ACHN (cell line): ENCODE measurements around the gene GTF2A1L.
"Not testable (repeated sequence)": the region's sequence is repeated elsewhere in the genome, so short reads cannot be mapped to it uniquely, and the experiment has no call there.

Experiments
- DNase-seq: peaks from one replicate; pipeline ENCODE4 v3.0.0-alpha.2; 2015
- in situ Hi-C: cut with HindIII; loops from 2 replicates; pipeline ENCODE4 v1.10.0; 2017; ENCODE audit warnings: low sequenced_read_pairs, low pct_ligation_motif_present, low pct_unique_long_range_greater_than_20kb

GTF2A1L gene

GRCh38 chr2:48601349-48601748, 16.3 kb upstream of the GTF2A1L start:
- DNase-seq = peak; percentile 20
- in situ Hi-C loops = no loop called here

DNA sequence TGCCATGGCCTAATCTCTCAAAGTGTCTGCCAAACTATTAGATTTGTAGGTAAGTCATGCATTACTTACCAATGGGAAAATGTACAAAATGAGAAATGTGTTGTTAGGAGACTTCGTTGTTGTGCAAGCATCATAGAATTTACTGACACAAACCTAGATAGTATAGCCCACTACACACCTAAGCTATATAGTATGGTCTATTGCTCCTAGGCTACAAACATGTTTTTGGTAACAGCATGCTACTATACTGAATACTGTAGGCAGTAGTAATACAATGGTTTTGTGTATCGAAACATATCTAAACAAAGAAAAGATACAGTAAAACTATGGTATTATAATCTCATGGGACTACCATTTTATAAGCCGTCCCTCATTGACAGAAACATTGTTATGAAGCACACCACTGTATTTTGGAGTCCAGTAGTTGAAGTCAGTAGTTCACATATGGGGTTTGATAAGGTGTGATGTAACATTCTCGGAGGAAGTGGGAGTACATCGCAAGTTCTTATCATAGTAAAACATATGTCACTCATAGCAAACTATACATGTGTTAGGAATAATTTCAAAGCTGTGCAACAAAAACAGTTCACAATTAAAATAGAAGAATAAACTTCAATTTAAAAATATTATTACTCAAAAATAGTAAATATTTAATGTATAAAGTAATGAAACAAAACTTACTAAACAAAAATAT, 12.0 kb upstream of the GTF2A1L start:
- DNase-seq = no peak
- in situ Hi-C loops = no loop called here

DNA sequence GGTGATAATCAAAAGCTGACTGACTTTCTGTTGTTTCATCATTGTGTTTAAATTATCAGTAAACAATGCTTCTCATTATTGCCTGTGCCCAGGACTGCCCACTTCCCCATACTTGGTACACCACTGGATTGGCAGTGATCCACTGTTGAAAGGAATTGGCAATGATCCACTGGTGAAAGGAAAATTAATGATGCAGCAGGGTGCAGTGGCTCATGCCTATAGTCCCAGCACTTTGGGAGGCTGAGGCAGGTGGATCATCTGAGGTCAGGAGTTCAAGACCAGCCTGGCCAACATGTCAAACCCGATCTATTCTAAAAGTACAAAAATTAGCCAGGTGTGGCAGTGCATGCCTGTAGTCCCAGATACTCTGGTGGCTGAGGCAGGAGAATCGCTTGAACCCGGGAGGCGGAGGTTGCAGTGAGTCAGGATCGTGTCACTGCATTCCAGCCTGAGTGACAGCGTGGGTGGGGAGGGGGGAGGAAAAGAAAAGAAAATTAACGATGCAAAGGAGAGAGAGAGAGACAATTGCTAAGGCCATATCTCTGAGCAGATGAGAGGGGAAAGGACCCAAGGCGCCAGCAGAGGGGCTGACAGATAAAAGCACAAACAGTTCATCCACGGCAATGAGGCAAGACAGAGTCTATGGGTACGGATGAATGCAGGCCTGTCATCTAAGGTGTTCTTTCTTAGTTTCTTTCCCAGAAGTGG, 10.2 kb upstream of the GTF2A1L start:
- no peak for DNase-seq
- in situ Hi-C loops = no loop called here

- in situ Hi-C loops = no loop called here
These were observed 4.4 kb upstream of the GTF2A1L start for GRCh38 chr2:48613211-48613610.

DNA sequence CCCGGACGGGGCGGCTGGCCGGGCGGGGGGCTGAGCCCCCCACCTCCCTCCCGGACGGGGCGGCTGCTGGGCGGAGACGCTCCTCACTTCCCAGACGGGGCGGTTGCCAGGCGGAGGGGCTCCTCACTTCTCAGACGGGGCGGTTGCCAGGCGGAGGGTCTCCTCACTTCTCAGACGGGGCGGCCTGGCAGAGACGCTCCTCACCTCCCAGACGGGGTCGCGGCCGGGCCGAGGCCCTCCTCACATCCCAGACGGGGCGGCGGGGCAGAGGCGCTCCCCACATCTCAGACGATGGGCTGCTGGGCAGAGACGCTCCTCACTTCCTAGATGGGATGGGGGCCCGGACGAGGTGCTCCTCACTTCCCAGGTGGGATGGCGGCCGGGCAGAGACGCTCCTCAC, 3.1 kb upstream of the GTF2A1L start:
- DNase-seq, in situ Hi-C loops: not testable (repeated sequence)

More at GRCh38 chr2:48613211-48613610, 4.4 kb upstream of the GTF2A1L start:
- no peak for DNase-seq

DNA sequence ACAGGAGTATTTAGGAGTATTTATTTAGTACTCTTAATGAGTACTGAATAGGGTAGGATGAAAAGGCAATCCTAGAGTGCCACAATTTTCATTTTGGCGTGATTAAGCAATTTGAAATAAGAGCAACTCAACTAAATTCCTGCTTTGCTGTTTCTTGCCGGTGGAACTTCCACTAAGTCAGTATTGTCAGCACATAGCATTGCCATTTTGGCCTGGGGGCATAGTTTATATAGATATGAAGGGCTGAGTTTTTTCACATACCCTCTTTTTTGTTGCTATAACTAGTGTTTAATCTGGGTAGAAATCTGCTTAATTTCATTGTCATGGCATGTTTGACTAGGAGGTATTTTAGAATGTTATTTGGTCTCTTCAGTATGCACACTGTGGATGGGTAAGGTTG, 1.9 kb downstream of the GTF2A1L start:
- in situ Hi-C loops = no loop called here
- no peak for DNase-seq

- no peak for DNase-seq
- in situ Hi-C loops = no loop called here
These were observed 2.9 kb downstream of the GTF2A1L start for GRCh38 chr2:48620604-48621003.

GRCh38 chr2:48622691-48623090, 5.0 kb downstream of the GTF2A1L start:
- DNase-seq, in situ Hi-C loops: not testable (repeated sequence)

DNA sequence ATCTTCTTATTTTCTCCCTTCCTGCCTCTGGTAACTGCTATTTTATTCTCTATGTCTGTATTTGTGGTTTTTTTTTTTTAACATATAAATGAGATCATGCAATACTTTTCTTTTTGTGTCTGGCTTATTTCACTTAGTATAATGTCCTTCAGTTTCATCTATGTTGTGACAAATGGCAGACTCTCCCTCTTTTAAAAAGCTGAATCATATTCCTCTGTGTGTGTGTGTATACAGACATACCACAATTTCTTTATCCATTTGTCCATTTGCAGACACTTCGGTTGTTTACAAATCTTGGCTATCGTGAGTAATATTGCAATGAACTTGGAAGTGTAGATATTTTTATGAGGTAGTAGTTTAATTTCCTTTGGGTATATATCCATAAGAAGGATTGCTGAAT, 7.0 kb downstream of the GTF2A1L start:
- no peak for DNase-seq
- in situ Hi-C loops = no loop called here

- DNase-seq = no peak
- in situ Hi-C loops = no loop called here
These were observed 8.4 kb downstream of the GTF2A1L start for GRCh38 chr2:48626047-48626446.

DNA sequence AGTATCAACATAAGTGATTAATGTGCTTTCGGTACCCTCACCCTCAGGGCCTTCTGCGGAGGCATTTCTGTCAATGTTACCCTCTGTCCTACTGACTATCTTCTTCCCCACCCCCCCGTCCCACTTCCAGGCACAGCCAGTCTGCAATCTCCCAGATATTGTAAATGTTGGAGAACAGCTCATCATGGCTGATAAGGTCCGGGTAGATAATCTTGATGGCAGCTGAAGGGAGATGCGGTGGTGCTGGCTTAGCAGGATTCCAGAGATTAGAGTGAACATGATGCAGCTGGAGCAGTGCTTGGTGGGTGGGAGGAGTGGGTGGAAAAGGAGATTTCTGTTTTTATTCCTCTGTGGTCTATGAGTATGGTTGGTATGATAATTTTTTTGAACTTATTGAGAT, 15.5 kb downstream of the GTF2A1L start:
- DNase-seq = no peak

GRCh38 chr2:48635786-48636185, 18.1 kb downstream of the GTF2A1L start:
- no peak for DNase-seq
- in situ Hi-C loops = no loop called here

More for the DNA sequence above, 15.5 kb downstream of the GTF2A1L start:
- in situ Hi-C loops = no loop called here

DNA sequence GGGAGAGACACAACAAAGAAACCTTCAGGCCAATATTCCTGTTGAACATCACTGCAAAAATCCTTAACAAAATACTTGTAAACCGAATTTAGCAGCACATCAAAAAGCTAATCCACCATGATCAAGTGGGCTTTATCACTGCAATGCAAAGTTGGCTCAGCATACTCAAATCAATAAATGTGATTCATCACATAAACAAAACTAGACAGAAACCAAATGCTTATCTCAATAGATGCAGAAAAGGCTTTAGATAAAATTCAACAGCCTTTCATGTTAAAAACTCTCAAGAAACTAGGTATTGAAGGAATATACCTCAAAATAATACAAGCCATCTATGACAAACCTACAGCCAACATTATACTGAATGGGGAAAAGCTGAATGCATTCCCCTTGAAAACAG, 20.6 kb downstream of the GTF2A1L start:
- in situ Hi-C loops = no loop called here
- no peak for DNase-seq

DNA sequence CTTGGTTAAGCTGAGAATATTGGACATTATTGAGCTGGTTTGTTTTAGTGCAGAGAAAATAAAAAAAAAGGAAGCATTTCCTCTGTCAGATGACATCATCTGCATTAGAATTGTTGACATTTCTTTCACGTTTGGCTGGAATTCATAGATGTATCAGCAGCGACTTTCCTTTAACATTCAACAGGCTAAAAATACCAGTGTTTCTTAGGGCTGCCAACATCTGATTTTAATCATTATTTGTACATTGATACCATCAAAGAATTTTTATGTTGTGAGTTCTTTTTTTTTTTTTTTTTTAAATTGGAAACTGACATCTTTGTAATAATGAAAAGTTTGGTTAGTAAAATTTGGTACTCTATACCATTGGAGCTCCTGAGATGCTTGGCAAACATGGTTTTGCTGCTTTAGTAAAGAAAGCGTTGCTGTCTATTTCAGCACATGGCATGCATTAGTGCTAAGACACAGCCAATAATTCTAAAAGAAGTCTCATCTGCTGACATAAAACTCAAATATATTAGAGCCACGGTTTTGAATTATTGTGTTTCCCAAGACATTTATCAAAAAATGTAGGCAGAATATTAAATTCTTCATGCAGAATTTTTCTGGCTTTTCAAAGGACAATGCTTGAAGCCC, 33.6 kb downstream of the GTF2A1L start:
- no peak for DNase-seq
- in situ Hi-C loops = no loop called here

GRCh38 chr2:48668992-48669391, 51.3 kb downstream of the GTF2A1L start:
- in situ Hi-C loops = no loop called here
- no peak for DNase-seq

GRCh38 chr2:48673581-48673980, 55.9 kb downstream of the GTF2A1L start:
- in situ Hi-C loops = no loop called here
- no peak for DNase-seq

DNA sequence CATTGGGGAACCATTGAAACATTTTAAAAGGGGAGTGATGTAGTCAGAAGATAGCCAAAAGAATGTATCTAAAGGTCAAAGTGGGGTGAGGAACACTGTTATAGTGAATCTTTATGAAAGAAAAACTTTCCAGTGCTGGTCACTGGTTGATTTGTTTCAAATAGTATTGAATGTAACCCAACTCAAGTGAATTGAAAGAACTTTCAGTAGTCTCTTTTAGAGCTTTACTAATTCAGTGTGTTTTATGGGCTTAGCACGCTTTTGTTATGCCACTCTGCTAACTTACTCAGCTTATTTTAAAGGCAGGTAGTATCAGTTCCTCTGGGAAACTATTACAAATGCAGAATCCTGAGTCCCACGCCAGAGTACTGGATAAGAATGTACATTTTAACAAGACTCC, 57.3 kb downstream of the GTF2A1L start:
- in situ Hi-C loops = no loop called here
- no peak for DNase-seq

DNA sequence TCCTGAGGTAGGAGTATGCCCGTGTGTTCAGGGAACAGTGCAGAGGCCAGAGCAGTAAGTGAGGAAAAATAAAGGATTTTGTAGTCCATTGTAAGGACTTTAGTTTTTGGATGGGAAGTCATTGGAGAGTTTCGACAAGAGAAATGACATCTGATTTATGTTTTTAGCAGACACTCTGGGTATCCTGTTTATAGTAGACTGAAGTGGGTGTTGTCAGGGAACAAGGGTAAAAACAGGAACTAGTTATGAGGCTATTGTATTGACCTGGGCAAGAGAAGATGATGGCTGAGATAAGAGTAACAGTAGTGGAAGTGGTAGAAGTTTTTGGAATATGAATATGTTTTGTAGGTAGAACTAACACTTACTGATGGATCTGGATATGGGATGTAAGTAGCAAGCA, 59.8 kb downstream of the GTF2A1L start:
- in situ Hi-C loops = no loop called here
- DNase-seq = no peak

DNA sequence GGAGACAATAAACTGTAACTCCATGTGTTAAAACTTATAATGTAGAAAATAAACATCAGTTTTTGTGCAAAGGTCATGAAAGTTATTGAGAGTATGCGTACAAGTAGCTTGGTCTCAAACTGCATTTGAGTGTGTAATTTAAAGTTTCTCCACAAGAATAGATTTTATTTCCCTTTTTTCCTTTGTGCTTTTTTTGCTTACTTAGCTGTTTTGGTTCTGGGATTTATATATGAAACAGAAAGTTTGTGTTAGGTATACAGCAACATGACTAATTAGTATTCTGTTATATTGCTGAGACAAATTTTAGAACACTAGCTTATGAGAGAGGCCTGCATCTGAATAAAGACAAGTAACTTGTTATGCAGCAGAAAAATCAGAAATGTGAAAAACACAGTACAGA, 67.5 kb downstream of the GTF2A1L start:
- no peak for DNase-seq
- in situ Hi-C loops = no loop called here
